NB4 (cell line): ENCODE measurements around the gene SLBP.

ENCODE experiments used
- DNase-seq: peaks from one replicate; pipeline ENCODE4 v3.0.0; 2010; ENCODE audit warnings: low read depth
- H3K4me3 ChIP-seq: one replicate; pipeline ENCODE4 v1.5.1; 2011; ENCODE audit warnings: mild to moderate bottlenecking, low read depth, low read length, moderate library complexity
- MYC ChIP-seq: IDR thresholded peaks from 2 replicates; pipeline ENCODE4 v1.6.1; 2011; ENCODE audit warnings: low read depth, low read length
- POLR2A ChIP-seq: IDR thresholded peaks from 2 replicates; pipeline ENCODE4 v1.6.1; 2011; ENCODE audit warnings: mild to moderate bottlenecking; ENCODE audit not compliant: insufficient read length; ENCODE audit errors: extremely low read depth
- TF ChIP-seq, protein P1 (sequence below): IDR thresholded peaks from one replicate; pipeline ENCODE4 v1.5.1; 2012; ENCODE audit warnings: low read depth, low read length
- TF ChIP-seq, protein P2 (sequence below): IDR thresholded peaks from 2 replicates; pipeline ENCODE4 v1.6.1; 2011; ENCODE audit warnings: low read depth, low read length

Gene SLBP

DNA sequence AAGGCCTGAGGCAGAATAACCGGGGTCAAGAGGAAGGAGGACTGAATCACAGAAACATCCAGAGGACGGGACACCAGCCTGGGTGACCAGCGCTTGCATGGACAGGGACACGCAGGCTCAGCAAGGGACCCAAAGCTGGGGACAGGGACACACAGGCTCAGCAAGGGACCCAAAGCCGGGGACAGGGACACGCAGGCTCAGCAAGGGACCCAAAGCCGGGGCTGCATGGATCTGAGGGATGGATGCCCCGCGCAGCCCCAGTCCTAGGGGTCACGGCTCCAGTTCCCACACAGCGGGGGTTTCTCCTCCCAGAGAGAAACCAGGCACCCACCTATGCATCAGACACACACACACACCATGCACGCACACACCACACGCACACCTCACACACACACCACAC lies 60.5 kb downstream of the SLBP start:
- TF ChIP-seq POLR2A, result no peak
- no peak for TF ChIP-seq MYC
- TF ChIP-seq, protein P1, sequence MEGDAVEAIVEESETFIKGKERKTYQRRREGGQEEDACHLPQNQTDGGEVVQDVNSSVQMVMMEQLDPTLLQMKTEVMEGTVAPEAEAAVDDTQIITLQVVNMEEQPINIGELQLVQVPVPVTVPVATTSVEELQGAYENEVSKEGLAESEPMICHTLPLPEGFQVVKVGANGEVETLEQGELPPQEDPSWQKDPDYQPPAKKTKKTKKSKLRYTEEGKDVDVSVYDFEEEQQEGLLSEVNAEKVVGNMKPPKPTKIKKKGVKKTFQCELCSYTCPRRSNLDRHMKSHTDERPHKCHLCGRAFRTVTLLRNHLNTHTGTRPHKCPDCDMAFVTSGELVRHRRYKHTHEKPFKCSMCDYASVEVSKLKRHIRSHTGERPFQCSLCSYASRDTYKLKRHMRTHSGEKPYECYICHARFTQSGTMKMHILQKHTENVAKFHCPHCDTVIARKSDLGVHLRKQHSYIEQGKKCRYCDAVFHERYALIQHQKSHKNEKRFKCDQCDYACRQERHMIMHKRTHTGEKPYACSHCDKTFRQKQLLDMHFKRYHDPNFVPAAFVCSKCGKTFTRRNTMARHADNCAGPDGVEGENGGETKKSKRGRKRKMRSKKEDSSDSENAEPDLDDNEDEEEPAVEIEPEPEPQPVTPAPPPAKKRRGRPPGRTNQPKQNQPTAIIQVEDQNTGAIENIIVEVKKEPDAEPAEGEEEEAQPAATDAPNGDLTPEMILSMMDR, result no peak
- TF ChIP-seq, protein P2, sequence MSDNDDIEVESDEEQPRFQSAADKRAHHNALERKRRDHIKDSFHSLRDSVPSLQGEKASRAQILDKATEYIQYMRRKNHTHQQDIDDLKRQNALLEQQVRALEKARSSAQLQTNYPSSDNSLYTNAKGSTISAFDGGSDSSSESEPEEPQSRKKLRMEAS, result no peak
- DNase-seq, result no peak
- no peak overlapping the region for H3K4me3 ChIP-seq

DNA sequence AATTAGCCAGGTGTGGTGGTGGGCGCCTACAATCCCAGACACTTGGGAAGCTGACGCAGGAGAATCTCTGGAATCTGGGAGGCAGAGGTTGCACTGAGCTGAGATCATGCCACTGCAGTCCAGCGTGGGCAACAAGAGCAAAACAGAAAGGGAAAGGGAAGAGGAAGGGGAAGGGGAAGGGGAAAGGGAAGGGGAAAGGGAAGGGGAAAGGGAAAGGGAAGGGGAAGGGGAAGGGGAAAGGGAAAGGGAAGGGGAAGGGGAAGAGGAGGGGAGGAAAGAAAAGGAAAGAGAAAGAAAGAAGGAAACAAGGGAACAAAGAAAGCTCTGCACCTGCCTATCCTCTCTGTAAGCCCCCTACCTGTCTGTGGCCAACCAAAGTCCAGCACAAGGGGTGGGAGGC lies 63.2 kb downstream of the SLBP start:
- TF ChIP-seq, protein P1, result no peak
- no peak overlapping the region for H3K4me3 ChIP-seq
- no peak for DNase-seq

DNA sequence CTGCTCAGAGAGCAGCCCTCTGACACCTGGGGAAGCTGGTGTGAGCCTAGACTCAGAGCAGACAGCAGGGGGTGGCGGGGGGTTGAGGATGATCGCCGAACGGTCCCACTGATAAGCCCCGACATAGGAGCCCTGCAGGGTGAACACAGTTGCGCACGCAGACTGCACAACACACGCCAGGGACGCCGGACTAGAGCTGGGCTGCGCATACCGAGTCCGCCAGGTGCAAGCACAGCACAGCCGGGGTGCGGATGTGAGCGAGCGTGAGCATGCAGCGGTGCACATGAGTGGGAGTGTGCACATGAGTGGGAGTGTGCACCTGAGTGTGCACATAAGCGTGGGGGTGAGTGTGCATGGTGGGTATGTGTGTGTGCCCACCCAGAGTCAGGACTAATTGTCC lies 64.7 kb downstream of the SLBP start:
- DNase-seq, result no peak
- no peak overlapping the region for H3K4me3 ChIP-seq
- TF ChIP-seq POLR2A, result no peak
- TF ChIP-seq, protein P2, result no peak
- no peak for TF ChIP-seq MYC
- TF ChIP-seq, protein P1, result no peak

DNA sequence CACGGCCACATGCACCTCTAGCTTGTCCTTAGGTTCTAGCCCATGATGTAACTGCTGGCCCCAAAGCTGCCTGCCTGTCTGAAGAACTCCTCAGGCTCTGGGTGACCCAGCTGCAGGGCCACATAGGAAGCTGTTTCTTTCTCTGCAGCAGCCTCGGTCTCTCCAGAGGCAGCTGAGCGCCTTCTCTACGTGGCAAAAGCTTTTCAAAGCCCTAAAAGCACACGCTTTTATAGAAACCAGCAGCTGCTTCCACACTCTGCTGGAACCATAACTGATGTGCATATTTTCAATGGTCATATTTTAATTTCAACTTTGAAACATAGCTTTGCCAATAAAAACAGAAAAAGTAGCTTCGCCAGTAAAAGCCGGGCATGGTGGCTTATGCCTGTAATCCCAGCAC lies 65.4 kb downstream of the SLBP start:
- DNase-seq, result no peak
- no peak overlapping the region for H3K4me3 ChIP-seq
- TF ChIP-seq POLR2A (no peak), MYC (no peak)
- TF ChIP-seq, protein P1, result no peak
- TF ChIP-seq, protein P2, result no peak

DNA sequence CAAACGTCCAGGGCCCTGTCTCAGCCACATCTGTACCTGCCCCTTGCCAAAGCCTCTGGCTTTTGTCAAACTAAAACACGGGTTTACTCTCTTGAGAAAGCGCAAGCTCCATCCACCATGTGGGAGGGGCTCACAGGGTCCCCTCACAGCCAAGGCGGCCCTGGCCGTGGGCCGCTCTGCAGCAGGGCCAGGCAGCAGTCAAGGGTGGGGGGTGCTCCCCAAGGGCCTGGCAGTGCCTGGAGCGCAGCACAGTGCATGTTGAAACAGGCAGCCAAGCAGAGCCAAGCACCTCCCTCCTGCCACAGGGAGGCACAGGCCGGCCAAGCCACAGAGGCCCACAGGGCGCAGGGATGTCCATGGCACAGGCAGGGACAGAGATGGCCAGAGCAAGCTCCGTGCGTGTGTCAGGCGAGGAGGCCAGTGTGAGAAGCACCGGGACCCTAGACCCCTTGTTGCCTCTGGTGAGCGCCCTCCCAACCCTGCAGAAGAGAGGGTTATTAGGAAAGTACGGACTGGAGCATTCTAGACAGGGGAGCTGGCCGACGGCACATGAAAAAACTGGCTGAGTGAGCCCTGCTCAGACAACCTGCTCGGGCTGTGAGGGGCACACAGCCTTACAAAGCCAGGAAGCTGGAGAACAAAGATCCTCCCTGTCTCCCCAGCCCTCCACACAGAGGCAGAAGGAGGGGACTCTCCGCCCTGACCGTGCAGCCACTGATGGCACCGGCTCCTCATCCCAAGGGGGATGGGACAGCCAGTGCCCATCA lies 67.0 kb downstream of the SLBP start:
- no peak for DNase-seq
- TF ChIP-seq POLR2A (no peak), MYC (no peak)
- TF ChIP-seq, protein P1, result no peak
- TF ChIP-seq, protein P2, result no peak
- no peak overlapping the region for H3K4me3 ChIP-seq

DNA sequence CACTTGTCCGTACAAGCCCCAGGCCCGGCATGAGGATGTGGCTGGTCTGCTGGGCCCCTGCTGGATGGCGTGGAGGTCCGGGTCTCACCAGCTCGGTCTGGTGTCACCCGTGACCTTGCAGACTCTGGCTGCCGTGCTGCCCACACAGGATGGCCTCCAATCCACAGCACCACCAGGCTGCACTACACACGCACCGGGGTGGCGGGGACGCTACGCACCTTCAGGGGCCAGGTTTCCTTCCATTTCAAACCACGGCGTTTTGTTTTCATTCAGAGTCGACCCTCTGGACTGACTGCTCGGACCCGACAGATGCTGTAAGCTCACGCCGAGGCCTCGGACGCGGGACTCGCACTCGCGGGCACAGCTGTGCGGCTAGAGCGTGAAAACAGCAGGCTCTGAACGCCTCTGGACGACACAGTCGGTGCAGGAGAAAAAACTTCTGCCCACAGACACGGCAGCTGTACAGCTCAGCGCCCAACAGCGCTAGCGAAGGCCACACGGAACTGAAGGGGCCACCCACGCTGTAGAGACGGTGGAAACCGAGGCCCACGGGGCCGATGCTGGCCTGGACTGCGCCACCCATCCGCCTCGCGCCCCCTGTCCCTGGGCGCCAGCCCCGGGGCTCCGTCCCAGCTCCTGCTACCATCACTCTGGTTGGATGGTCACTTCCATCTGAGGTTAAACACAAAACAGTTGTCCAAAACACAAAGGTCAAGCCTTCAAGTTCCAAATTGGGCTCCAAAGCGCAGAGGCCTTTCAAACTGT lies 68.0 kb downstream of the SLBP start:
- DNase-seq, result no peak
- H3K4me3 ChIP-seq, result no peak overlapping the region
- TF ChIP-seq MYC, result no peak
- TF ChIP-seq, protein P1, result no peak
- TF ChIP-seq POLR2A, result no peak
- TF ChIP-seq, protein P2, result no peak
